Stimulated activated CD4-positive, alpha-beta T cell treated with anti-CD3 and anti-CD28 coated beads, Interleukin-12 subunit alpha, Interleukin-12 subunit beta, amount 100 ng/mL, for 24 hours (primary cell): ENCODE data around the gene KAZN.

Source experiments
- DNase-seq, 2 experiments: peaks; one replicate each; pipeline ENCODE4 v3.0.0-alpha.2; 2020; ENCODE audit warnings: low read depth in 2 of 2

KAZN gene

GRCh38 chr1:14647777-14648176 is 49.3 kb downstream of the KAZN start:
- DNase-seq, result no peak

GRCh38 chr1:14648391-14648790 is 49.9 kb downstream of the KAZN start:
- no peak for DNase-seq

GRCh38 chr1:14648896-14649855 is 50.7 kb downstream of the KAZN start:
- DNase-seq, result no peak

GRCh38 chr1:14649976-14650375 is 51.5 kb downstream of the KAZN start:
- no peak for DNase-seq

GRCh38 chr1:14650951-14651350 is 52.5 kb downstream of the KAZN start:
- no peak for DNase-seq

GRCh38 chr1:14652840-14653239 is 54.4 kb downstream of the KAZN start:
- no peak for DNase-seq

- no peak for DNase-seq
These were observed 55.0 kb downstream of the KAZN start for GRCh38 chr1:14653461-14653960.

- DNase-seq, result no peak
These were observed 56.1 kb downstream of the KAZN start for GRCh38 chr1:14654554-14654953.

- no peak for DNase-seq
These were observed 56.9 kb downstream of the KAZN start for GRCh38 chr1:14655385-14655784.

- DNase-seq, result no peak
These were observed 58.0 kb downstream of the KAZN start for GRCh38 chr1:14656384-14656937.

GRCh38 chr1:14658642-14659041 is 60.2 kb downstream of the KAZN start:
- no peak for DNase-seq

- no peak for DNase-seq
These were observed 61.4 kb downstream of the KAZN start for GRCh38 chr1:14659913-14660312.

GRCh38 chr1:14660801-14661200 is 62.3 kb downstream of the KAZN start:
- no peak for DNase-seq

- DNase-seq, result no peak
These were observed 62.7 kb downstream of the KAZN start for GRCh38 chr1:14661222-14661621.

GRCh38 chr1:14662116-14662515 is 63.6 kb downstream of the KAZN start:
- no peak for DNase-seq

- no peak for DNase-seq
These were observed 65.3 kb downstream of the KAZN start for GRCh38 chr1:14663773-14664172.

GRCh38 chr1:14666373-14666772 is 67.9 kb downstream of the KAZN start:
- DNase-seq, result no peak

- DNase-seq, result no peak
These were observed 68.6 kb downstream of the KAZN start for GRCh38 chr1:14666962-14667650.

GRCh38 chr1:14667651-14667984 is 69.1 kb downstream of the KAZN start:
- no peak for DNase-seq

- no peak for DNase-seq
These were observed 70.1 kb downstream of the KAZN start for GRCh38 chr1:14668538-14668937.

GRCh38 chr1:14672005-14672404 is 73.5 kb downstream of the KAZN start:
- no peak for DNase-seq

- DNase-seq, result no peak
These were observed 75.5 kb downstream of the KAZN start for GRCh38 chr1:14674030-14674429.

GRCh38 chr1:14676400-14676799 is 77.9 kb downstream of the KAZN start:
- no peak for DNase-seq
